PC-3 (cell line): Measurements from ENCODE around the gene CDK4. TPM values are rescaled to one million over a fixed set of nuclear protein-coding genes. Genes with fewer than 3 reads are reported as not detected.
A peak's percentile ranks its signal among the peaks of the same experiment; 100 is the strongest.

Experiments used
- ATAC-seq: fragments of 200-7000 bp; cut with Tn5 transposase; 2 replicates; pipeline ENCODE4 v1.9.1; 2020; ENCODE audit warnings: mild to moderate bottlenecking, moderate library complexity
- BruUV-seq: library from RNA; stranded (reverse); fragments of 400-500 nt; replicated peaks from 2 replicates; lab custom pipeline; 2021; lab: Mats Ljungman, UMichigan
- CTCF ChIA-PET: fragments of 300-600 bp; sonication (Branson Sonifier 250); formaldehyde crosslinking; loops from one replicate; lab custom pipeline; 2022; ENCODE audit warnings: antibody characterized with exemption; lab: Charles Lee
- POLR2A ChIA-PET: fragments of 300-600 bp; sonication (Branson Sonifier 250); formaldehyde crosslinking; loops from one replicate; lab custom pipeline; 2022; ENCODE audit warnings: antibody characterized with exemption; ENCODE audit not compliant: unreplicated experiment; lab: Charles Lee
- DNase-seq: peaks from one replicate; pipeline ENCODE4 v3.0.0-alpha.2; 2015
- H2AFZ ChIP-seq: fragments of 300-600 bp; sonication (generic); 2 replicates; pipeline ENCODE4 v1.6.0; 2016; ENCODE audit warnings: antibody characterized with exemption, low read length
- H3F3A ChIP-seq: fragments of 300-600 bp; sonication (generic); one replicate; pipeline ENCODE4 v1.6.0; 2017; ENCODE audit warnings: antibody characterized with exemption, low read length, control low read depth, mild to moderate bottlenecking; ENCODE audit not compliant: unreplicated experiment
- H3K27ac ChIP-seq: fragments of 300-600 bp; sonication (generic); 2 replicates; pipeline ENCODE4 v1.5.1; 2016; ENCODE audit warnings: mild to moderate bottlenecking, low read length
- H3K27me3 ChIP-seq: fragments of 300-600 bp; sonication (generic); 2 replicates; pipeline ENCODE4 v1.6.1; 2016; ENCODE audit warnings: low read length, mixed read lengths
- H3K36me3 ChIP-seq: fragments of 300-600 bp; sonication (generic); 2 replicates; pipeline ENCODE4 v1.6.1; 2016; ENCODE audit warnings: low read depth, mixed run types, low read length, mixed read lengths
- H3K4me1 ChIP-seq: fragments of 300-600 bp; sonication (generic); 2 replicates; pipeline ENCODE4 v1.5.1; 2016; ENCODE audit warnings: low read length; ENCODE audit not compliant: insufficient read depth
- H3K4me2 ChIP-seq: fragments of 300-600 bp; sonication (generic); 2 replicates; pipeline ENCODE4 v1.6.0; 2016; ENCODE audit warnings: low read length
- H3K4me3 ChIP-seq: fragments of 300-600 bp; sonication (generic); 2 replicates; pipeline ENCODE4 v1.5.1; 2016; ENCODE audit warnings: mild to moderate bottlenecking, low read length, mixed read lengths
- H3K79me2 ChIP-seq: fragments of 300-600 bp; sonication (generic); 2 replicates; pipeline ENCODE4 v1.6.1; 2017; ENCODE audit warnings: low read length, mixed read lengths
- H3K9ac ChIP-seq: fragments of 300-600 bp; sonication (generic); 2 replicates; pipeline ENCODE4 v1.6.0; 2016; ENCODE audit warnings: mild to moderate bottlenecking, low read length
- H3K9me2 ChIP-seq: fragments of 300-600 bp; sonication (generic); replicated peaks from 2 replicates; pipeline ENCODE4 v1.6.1; 2016; ENCODE audit warnings: mixed run types, low read length, mixed read lengths
- H3K9me3 ChIP-seq: fragments of 300-600 bp; sonication (generic); 2 replicates; pipeline ENCODE4 v1.6.1; 2016; ENCODE audit warnings: low read length, mixed read lengths
- H4K20me1 ChIP-seq: fragments of 300-600 bp; sonication (generic); 2 replicates; pipeline ENCODE4 v1.6.1; 2016; ENCODE audit warnings: low read length, mixed read lengths
- CTCF ChIP-seq: fragments of 300-600 bp; sonication (generic); conservative IDR thresholded peaks from 2 replicates; pipeline ENCODE4 v1.5.1; 2017; ENCODE audit warnings: antibody characterized with exemption, low read depth, mild to moderate bottlenecking, low read length
- EZH2 ChIP-seq: fragments of 300-600 bp; sonication (generic); IDR thresholded peaks from one replicate; pipeline ENCODE4 v1.6.1; 2017; ENCODE audit warnings: antibody characterized with exemption, mild to moderate bottlenecking, low read length; ENCODE audit not compliant: unreplicated experiment
- EZH2phosphoT487 ChIP-seq: fragments of 300-600 bp; sonication (generic); IDR thresholded peaks from 2 replicates; pipeline ENCODE4 v1.6.1; 2018; ENCODE audit warnings: mild to moderate bottlenecking, antibody characterized with exemption, low read length, borderline replicate concordance
- intact Hi-C: fragments of 100-400 bp; cut with micrococcal nuclease; formaldehyde crosslinking; loops from 2 replicates; pipeline ENCODE4 v1.9.0; 2023
- total RNA-seq: library from RNA; depleted of rRNA; stranded (reverse); fragments of >200 nt; gene quantifications from 2 replicates; pipeline ENCODE4 v1.2.3, GENCODE V29; 2014

CDK4 gene
- total RNA-seq, 1 experiment from 2014 or later: 212 TPM

GRCh38 chr12:57765698-57766463, 13.8 kb upstream of the CDK4 start:
- Histone ChIP-seq H3K9ac (peak overlapping the region; percentile 53; the same call in 1 of the 2 replicates), H3K36me3 (peaks cover 18% of the 10 kb centered on the region), H2AFZ (peak overlapping the region; percentile 95), H3K9me3 (no peaks in the 10 kb centered on the region), H3K4me2 (peak overlapping the region; percentile 96), H4K20me1 (no peaks in the 10 kb centered on the region), H3K4me3 (peak overlapping the region; percentile 79), H3K27me3 (no peaks in the 10 kb centered on the region), H3K79me2 (peaks cover 7% of the 10 kb centered on the region), H3K27ac (no peak overlapping the region), H3F3A (no peaks in the 10 kb centered on the region), H3K4me1 (peaks cover 40% of the 10 kb centered on the region), H3K9me2 (no peaks in the 10 kb centered on the region)
- ChIA-PET CTCF (no interaction called here), POLR2A (interaction anchor here (0.6 kb wide), 1 partner anchor 609 kb away, joined by 3 read pairs; no protein-coding TSS in a partner anchor)
- no TSS peak for BruUV-seq
- DNase-seq (no peak), ATAC-seq (peak; percentile 28)
- TF ChIP-seq CTCF (no peak), EZH2phosphoT487 (no peak), EZH2 (no peak)
- intact Hi-C loops: no loop called here

DNA sequence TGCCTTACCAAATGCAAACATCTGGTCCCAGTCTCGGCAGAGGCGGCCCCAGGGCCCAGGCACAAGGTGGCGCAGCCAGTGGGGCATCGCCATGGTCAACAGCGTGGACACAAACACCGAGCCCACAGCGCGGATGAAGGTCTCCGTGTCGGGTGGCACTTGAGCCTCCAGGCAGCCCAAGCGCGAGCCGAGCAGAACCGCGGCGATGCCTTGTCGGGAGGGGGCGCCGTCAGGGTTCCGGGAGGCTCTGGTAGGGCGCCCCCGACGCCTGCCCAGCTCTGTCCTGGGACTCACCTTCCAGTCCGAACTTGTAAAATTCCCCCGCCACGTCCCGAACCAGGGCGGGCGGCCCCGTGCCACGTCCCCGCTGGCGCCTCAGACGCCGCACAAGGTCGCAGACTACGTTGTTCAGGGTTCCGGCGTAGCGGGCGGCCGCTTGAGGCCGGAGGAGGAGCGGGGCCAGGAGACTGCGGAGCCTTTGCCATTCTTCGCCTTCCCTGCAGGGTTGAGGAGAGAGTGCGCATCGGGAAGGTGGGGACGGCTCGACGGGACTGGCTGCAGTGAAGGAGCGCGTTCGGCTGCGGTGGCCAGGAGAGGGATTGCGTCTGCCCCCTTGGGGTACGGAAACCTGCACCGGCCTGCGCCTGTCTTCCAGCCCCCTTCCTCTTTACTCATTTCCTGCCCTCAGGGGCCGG, 13.0 kb upstream of the CDK4 start:
- ChIA-PET CTCF (no interaction called here), POLR2A (no interaction called here)
- no peaks in the 10 kb centered on the region for H3F3A ChIP-seq
- 0 out of 2 replicates have a peak overlapping the region, but pooled peaks have one; percentile 5 for H3K27ac ChIP-seq
- peak overlapping the region; percentile 95 for H2AFZ ChIP-seq
- DNase-seq: peak; percentile 55
- no peaks in the 10 kb centered on the region for H3K9me2 ChIP-seq
- intact Hi-C loops: no loop called here
- peak overlapping the region; percentile 53 for H3K9ac ChIP-seq
- peak overlapping the region; percentile 79 for H3K4me3 ChIP-seq
- ATAC-seq: peak; percentile 53
- peaks cover 37% of the 10 kb centered on the region for H3K4me1 ChIP-seq
- H3K9me3 ChIP-seq: no peaks in the 10 kb centered on the region
- H4K20me1 ChIP-seq: no peaks in the 10 kb centered on the region
- H3K79me2 ChIP-seq: no peaks in the 10 kb centered on the region; the same call in 1 of the 2 replicates
- no TSS peak for BruUV-seq
- H3K36me3 ChIP-seq: peaks cover 12% of the 10 kb centered on the region
- TF ChIP-seq CTCF: peak; percentile 70
- no peak for TF ChIP-seq EZH2phosphoT487
- H3K27me3 ChIP-seq: no peaks in the 10 kb centered on the region
- peak overlapping the region; percentile 96 for H3K4me2 ChIP-seq
